Esophagus (tissue), 2 donors: Measurements from ENCODE around the gene KCTD16. TPM values are rescaled to one million over a fixed set of nuclear protein-coding genes. Genes with fewer than 3 reads are reported as not detected.

Experiments
- H3K27ac ChIP-seq, 2 donors: one replicate each; pipeline ENCODE4 v1.5.1; 2013; ENCODE audit warnings: low read depth in 2 of 2, mild to moderate bottlenecking in 2 of 2, inconsistent platforms in 1 of 2, low read length in 1 of 2, moderate library complexity in 1 of 2
- H3K27me3 ChIP-seq, 2 donors: one replicate each; pipeline ENCODE4 v1.6.1; 2013; ENCODE audit warnings: low read length in 2 of 2, control low read depth in 1 of 2, mild to moderate bottlenecking in 1 of 2; ENCODE audit not compliant: insufficient read depth in 2 of 2, control insufficient read depth in 1 of 2
- H3K36me3 ChIP-seq, 2 donors: one replicate each; pipeline ENCODE4 v1.6.1; 2013; ENCODE audit warnings: low read length in 1 of 2; ENCODE audit not compliant: control insufficient read depth in 2 of 2, insufficient read depth in 2 of 2
- H3K4me1 ChIP-seq, 2 donors: one replicate each; pipeline ENCODE4 v1.6.1; 2013; ENCODE audit warnings: low read length in 1 of 2; ENCODE audit not compliant: control insufficient read depth in 2 of 2, insufficient read depth in 2 of 2
- H3K4me3 ChIP-seq, 2 donors: one replicate each; pipeline ENCODE4 v1.5.1; 2013; ENCODE audit warnings: low read length in 2 of 2, mild to moderate bottlenecking in 2 of 2, low read depth in 1 of 2, moderate library complexity in 1 of 2
- H3K9me3 ChIP-seq, 2 donors: one replicate each; pipeline ENCODE4 v1.6.1; 2013; ENCODE audit warnings: mild to moderate bottlenecking in 2 of 2, low read depth in 1 of 2, low read length in 1 of 2, moderate library complexity in 1 of 2; ENCODE audit not compliant: control insufficient read depth in 2 of 2, insufficient read depth in 1 of 2
- WGBS, 2 donors: extraction: QIAGEN DNeasy Blood & Tissue Kit; methylation state at CpG; one replicate each; pipeline ENCODE4 v1.1.7; 2013; 5-methylcytosine and 5-hydroxymethylcytosine counted together
- polyA plus RNA-seq, 2 donors: library from polyadenylated mRNA; stranded (reverse); fragments of 200-250 nt; gene quantifications; one replicate each; pipeline ENCODE4 v1.2.3, GENCODE V29; 2013
- donor health status: healthy with polysubstance abuse.
- donor health status: Bipolar disorder and iron deficiency.

The KCTD16 gene
- polyA plus RNA-seq, 2 donors, result under 0.01 TPM

DNA sequence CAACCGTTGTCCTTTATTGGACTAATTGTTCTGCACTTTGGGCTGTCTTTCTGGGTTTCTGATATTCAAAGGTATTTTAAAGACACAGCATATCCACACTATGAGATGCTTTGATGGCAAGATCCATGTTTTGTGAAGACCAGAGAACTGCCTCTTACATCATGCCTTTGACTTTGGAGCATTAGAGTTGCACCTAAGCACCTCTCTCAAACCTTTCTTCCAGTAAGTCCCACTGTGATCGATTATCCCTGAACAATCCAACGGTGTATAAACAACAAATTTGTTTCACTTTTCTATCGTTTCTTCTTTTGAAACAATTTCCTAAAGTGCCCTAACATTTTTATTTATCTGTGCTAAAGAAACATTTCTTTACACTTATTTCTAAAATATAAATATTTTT, 144.4 kb downstream of the KCTD16 start:
- Histone ChIP-seq H3K9me3 (no peaks in the 10 kb centered on the region), H3K27me3 (no peaks in the 10 kb centered on the region), H3K36me3 (no peaks in the 10 kb centered on the region), H3K4me1 (no peaks in the 10 kb centered on the region), H3K27ac (no peak overlapping the region), H3K4me3 (no peak overlapping the region)
- WGBS, 2 donors, result 78 to 83% methylated on average over 4 of the region's 4 CpGs

- Histone ChIP-seq H3K9me3 (no peaks in the 10 kb centered on the region), H3K27ac (no peak overlapping the region), H3K36me3 (no peaks in the 10 kb centered on the region), H3K4me3 (no peak overlapping the region), H3K4me1 (no peaks in the 10 kb centered on the region), H3K27me3 (no peaks in the 10 kb centered on the region)
- WGBS, 2 donors, result 77 to 90% methylated on average over 12 of the region's 12 CpGs
Observed at GRCh38 chr5:144315994-144316634, 145.4 kb downstream of the KCTD16 start.

GRCh38 chr5:144318011-144318410, 147.3 kb downstream of the KCTD16 start:
- Histone ChIP-seq H3K27me3 (no peaks in the 10 kb centered on the region), H3K4me1 (no peaks in the 10 kb centered on the region), H3K9me3 (no peaks in the 10 kb centered on the region), H3K36me3 (no peaks in the 10 kb centered on the region), H3K27ac (no peak overlapping the region), H3K4me3 (no peak overlapping the region)
- 63 to 77% methylated on average over 3 of the region's 3 CpGs for WGBS, 2 donors

DNA sequence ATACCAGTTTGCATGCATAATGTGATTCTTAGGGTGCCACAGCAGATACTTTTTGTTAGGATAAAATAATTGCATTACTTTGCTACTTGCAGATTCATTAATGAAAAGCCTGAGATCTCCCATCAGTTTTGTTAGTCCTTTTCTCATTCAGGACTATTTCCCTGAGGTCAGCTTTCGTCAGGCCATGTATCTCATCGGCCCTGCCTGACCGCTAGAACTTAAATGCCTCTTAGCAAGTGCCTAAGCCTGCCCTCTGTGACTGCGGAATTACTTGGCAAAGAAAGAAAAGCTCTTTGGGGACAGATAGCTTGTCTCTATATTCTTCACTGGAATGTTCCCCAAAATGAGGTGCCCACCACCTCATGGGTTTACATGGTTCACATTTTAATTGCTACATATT, 147.8 kb downstream of the KCTD16 start:
- 83 to 84% methylated on average over 4 of the region's 4 CpGs for WGBS, 2 donors
- no peaks in the 10 kb centered on the region for H3K36me3 ChIP-seq
- no peak overlapping the region for H3K4me3 ChIP-seq
- H3K27me3 ChIP-seq, result no peaks in the 10 kb centered on the region
- no peak overlapping the region for H3K27ac ChIP-seq
- no peaks in the 10 kb centered on the region for H3K4me1 ChIP-seq
- no peaks in the 10 kb centered on the region for H3K9me3 ChIP-seq

DNA sequence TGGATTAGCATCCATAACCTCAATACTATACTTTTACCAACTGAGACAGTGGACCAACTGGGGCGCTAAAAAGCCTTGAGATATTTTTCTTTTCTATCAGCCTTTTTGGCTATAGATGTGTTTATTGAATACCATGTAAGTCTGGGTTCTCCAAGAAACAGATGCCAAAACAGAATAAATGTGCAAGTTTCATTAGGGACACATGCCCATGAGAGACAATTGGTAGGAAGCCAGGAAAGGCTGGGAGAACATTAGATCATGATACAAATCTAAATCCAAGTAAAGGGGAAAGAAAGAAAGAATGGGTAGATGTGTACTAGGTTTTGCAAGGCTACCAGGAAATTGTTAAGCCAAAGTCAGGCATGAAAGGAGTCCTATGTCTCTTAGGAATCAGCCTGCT, 152.5 kb downstream of the KCTD16 start:
- Histone ChIP-seq H3K4me1 (no peaks in the 10 kb centered on the region), H3K36me3 (no peaks in the 10 kb centered on the region), H3K27ac (no peak overlapping the region), H3K27me3 (no peaks in the 10 kb centered on the region), H3K9me3 (no peaks in the 10 kb centered on the region), H3K4me3 (no peak overlapping the region)
- WGBS, 2 donors, result 94 to 97% methylated on average over 1 of the region's 1 CpG

DNA sequence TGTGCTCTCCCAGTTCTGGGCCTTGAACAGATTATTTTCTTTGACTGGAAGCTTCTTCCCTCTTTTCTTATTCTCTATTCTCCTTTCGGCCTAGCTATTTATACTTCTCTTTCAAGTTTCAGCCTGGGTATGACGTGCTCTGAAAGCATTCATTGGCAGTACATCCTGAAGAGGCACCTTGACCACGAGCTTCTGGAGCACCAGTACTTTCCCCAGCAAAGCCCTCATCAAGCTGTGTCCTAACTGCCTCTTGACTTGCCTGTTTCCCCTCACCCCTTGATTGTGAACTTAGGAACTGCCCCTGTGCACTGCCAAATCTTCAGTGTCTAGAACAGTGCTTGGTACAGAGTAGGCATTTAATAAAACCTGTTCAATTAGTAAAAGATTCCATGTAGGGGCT, 154.9 kb downstream of the KCTD16 start:
- Histone ChIP-seq H3K27me3 (no peaks in the 10 kb centered on the region), H3K4me3 (no peak overlapping the region), H3K27ac (no peak overlapping the region), H3K4me1 (no peaks in the 10 kb centered on the region), H3K36me3 (no peaks in the 10 kb centered on the region), H3K9me3 (no peaks in the 10 kb centered on the region)
- 74 to 81% methylated on average over 3 of the region's 3 CpGs for WGBS, 2 donors

DNA sequence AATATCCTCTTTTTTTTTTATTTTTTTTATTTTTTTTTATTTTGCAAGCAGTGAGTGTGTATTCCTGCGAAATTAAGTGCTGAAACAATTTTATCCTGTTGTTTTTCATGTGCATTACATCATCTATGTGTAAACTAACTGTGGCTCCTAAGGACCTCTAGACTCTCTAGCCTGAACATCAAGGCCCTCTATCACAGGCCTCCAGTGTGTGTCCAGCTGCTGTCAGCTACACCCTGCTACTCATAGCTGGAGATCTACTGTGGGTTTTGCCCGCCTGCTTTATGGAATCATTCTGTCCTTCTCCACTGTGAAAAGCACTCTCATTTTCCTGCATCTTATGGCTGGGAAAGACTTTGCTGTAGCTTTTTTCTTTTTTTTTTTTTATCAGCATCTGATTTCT, 157.8 kb downstream of the KCTD16 start:
- Histone ChIP-seq H3K27ac (no peak overlapping the region), H3K27me3 (no peaks in the 10 kb centered on the region), H3K4me3 (no peak overlapping the region), H3K4me1 (peaks cover 0 to 1% of the 10 kb centered on the region in 2 donors), H3K36me3 (no peaks in the 10 kb centered on the region), H3K9me3 (no peaks in the 10 kb centered on the region)
- 72 to 75% methylated on average over 2 of the region's 2 CpGs for WGBS, 2 donors

GRCh38 chr5:144328980-144329379, 158.3 kb downstream of the KCTD16 start:
- Histone ChIP-seq H3K4me3 (no peak overlapping the region), H3K9me3 (no peaks in the 10 kb centered on the region), H3K27me3 (no peaks in the 10 kb centered on the region), H3K27ac (no peak overlapping the region), H3K4me1 (peaks cover 0 to 3% of the 10 kb centered on the region in 2 donors), H3K36me3 (no peaks in the 10 kb centered on the region)

DNA sequence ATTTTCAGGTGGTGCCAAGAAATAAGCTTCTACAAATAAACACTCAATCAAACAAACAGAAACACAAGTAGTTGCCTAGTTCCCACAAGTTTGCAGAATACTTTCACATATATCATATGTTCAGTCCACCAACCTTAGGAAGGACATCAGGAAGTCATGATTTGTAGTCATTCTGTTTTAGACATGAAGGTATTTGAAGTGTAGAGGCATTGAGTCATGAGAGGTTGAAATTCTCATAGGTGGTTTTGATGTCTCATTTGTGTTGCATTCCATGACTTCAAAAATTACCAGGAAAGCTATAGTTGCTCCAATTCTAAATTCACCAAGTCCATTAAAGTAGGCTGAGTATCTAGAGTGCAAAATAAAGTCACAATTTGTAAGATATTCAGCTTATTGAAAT, 159.0 kb downstream of the KCTD16 start:
- Histone ChIP-seq H3K27me3 (no peaks in the 10 kb centered on the region), H3K4me1 (peaks cover 0 to 3% of the 10 kb centered on the region in 2 donors), H3K36me3 (no peaks in the 10 kb centered on the region), H3K9me3 (no peaks in the 10 kb centered on the region), H3K4me3 (no peak overlapping the region), H3K27ac (no peak overlapping the region)

DNA sequence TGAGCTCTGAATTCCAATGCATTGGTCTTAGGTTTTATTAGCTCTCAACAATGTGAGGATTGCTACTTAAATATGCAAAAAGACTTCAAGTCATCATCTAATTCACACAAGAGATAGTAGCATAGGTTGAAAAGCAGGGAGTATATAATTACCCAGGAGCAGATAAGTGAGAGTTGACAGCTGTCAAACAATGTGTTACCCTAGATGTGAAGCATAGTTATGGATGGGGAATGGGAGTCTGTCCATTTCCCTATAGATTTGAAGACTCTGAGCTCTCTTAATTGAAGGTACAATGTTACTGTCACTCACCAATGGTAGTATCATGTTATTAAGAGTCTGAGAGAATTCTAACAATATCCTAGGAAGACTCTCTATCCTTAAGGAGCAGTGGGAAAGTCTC, 160.7 kb downstream of the KCTD16 start:
- Histone ChIP-seq H3K4me3 (no peak overlapping the region), H3K36me3 (no peaks in the 10 kb centered on the region), H3K4me1 (peaks cover 0 to 3% of the 10 kb centered on the region in 2 donors), H3K27me3 (no peaks in the 10 kb centered on the region), H3K27ac (no peak overlapping the region), H3K9me3 (no peaks in the 10 kb centered on the region)
